Fibroblast of peridontal ligament (primary cell): Measurements from ENCODE around the gene PAX7.
"Not testable (repeated sequence)": the region's sequence is repeated elsewhere in the genome, so short reads cannot be mapped to it uniquely, and the experiment has no call there.

ENCODE experiments used
- DNase-seq: peaks from one replicate; pipeline ENCODE4 v3.0.0-alpha.2; 2010; ENCODE audit errors: extremely low read depth

Gene PAX7

DNA sequence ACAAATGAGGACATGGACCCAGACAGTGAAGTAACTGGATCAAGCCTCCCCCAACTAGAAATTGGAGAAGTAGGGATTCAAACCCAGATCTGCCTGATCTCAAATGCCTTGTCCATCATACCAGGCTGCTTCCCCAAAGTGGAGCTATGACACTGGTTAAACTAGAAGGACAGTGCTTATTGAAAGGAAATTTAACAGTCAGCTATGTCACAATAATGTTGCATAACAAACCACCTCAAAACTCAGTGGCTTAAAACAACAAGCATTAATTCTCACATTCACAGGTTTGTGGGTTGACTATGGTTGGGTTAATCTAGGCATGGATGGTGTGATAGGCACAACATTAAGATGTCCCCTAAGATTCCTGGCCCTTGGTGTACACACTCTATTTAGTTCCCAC, 121.8 kb downstream of the PAX7 start:
- DNase-seq = no peak

- no peak for DNase-seq
Measured at GRCh38 chr1:18760156-18760555, 129.5 kb downstream of the PAX7 start.

- DNase-seq = no peak
Measured at GRCh38 chr1:18761948-18762840, 131.5 kb downstream of the PAX7 start.

GRCh38 chr1:18764362-18764761, 133.7 kb downstream of the PAX7 start:
- no peak for DNase-seq

DNA sequence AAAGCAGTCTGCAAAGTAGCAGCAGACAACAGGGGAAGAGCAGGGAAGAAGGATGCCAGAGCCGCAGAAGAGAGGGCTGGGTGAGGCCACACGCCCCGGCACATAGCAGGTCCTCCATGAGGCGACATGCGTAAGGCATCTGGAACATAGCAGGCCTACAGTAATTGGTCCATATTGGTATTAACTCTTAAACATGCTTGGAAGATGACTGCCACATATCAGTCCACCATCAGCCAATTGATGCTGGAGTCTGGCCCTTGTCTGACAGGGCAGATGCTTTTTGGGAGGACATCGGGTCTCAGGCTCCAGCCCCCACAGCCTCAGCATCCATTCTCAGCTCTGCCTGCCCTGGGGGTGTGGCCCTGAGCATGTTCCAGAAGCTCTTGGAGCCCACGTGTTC, 135.1 kb downstream of the PAX7 start:
- no peak for DNase-seq

DNA sequence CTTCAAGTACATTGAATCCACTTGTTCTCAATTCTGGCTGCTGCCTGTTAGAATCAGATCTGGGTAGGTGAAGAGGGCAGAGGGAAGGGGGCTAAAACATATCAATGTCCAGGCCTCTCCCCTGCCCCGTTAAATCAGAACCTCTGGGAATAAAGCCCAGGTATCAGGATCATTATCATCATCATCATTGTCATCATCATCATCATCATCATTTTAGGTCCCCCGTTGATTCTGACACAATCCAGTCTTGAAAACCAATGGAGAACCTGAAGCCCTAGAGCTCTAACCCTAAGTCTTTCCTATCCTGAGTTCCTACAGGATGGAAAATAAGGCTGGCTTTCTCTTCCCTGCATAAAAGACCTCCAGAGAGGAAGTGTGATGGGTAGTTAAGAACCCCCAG, 135.7 kb downstream of the PAX7 start:
- no peak for DNase-seq

DNA sequence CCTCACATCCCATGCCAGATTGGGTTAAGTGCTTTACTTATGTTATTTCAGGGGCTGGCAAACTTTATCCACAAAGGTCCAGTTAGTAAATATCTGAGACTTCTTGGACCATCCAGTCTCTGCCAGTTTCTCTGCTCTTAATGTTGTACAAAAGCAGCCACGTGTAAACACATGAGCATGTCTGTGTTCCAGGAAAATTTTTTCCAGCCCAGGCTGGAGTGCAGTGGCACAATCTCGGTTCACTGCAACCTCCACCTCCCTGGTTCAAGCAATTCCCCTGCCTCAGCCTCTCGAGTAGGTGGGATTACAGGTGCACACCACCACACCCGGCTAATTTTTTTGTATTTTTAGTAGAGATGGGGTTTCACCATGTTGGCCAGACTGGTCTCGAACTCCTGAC, 136.9 kb downstream of the PAX7 start:
- not testable (repeated sequence) for DNase-seq

DNA sequence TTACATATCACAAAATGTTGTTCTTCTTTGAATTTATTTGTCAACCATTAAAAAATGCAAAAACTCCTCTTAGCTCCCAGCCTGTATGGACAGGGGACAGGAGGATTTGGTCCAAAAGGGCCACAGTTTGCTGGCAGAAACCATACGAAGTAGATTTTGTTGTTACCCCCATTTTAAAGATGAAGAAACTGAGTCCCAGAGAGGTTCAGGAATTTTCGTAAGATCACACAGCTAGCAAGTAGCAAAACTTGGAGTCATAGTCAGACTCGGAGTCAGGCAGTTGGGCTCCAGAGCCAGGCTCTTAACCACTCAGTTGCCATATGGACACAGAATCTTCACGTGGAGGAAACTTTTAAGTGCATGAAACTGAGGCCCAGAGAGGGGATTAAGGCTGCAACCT, 137.4 kb downstream of the PAX7 start:
- DNase-seq = no peak

DNA sequence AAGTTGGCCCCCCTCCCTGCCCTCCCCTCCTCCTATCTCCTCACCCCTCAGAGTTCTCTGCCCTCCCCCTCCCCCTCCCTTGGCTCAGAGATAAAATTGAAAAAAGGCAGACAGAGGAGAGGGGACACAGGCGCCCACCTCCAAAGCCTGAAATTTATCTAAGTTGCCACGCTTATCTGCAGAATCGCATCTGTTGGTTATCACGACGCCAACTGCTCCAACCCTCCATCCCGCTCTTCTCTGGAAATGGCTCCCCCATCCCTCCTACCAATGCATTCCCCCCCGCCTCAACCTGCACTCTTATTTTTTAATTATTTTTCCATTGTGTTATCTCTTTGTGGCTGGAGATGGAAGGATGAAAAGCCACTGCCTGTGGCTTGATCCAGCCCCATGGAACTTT, 138.5 kb downstream of the PAX7 start:
- no peak for DNase-seq

- no peak for DNase-seq
Measured at GRCh38 chr1:18770799-18771198, 140.2 kb downstream of the PAX7 start.

- no peak for DNase-seq
Measured at GRCh38 chr1:18773753-18774152, 143.1 kb downstream of the PAX7 start.

DNA sequence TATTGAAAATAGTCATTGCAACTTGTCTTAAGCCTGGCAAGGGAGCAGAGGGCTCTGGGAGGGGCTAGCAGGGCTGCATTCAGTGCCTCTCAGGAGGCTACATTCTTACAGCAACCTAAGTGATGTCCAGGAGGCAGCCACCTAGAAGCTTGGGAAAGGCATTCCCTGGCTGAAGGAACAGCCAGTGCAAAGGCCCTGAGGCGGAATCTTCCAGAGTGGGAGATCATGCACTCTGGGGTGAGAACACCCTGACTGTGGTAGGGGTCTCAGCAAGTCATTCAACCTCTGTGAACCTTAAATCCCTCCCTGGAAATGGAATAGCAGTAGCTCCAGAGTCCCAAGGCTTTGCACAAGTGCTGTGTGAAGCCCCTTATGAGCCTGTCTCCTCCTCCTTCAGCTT, 144.7 kb downstream of the PAX7 start:
- DNase-seq = no peak

DNA sequence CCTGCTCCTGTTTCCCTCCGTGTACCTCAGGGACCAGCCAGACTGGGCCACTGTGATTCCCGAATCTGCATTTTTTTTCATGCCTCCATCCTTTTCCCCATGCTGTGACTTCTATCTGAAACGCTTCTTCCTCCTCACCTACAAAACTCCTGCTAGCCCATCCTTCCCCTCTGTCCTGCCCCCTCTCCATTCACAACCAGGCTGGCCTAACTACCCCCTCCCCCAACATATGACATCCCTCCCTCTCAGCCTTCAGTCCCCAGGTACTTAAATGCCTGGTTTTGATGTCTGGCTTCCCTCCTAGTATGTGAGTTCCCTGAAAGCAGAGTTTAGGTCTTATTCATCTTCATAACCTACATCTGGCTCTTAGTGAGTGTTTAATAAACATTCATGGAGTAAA, 146.1 kb downstream of the PAX7 start:
- no peak for DNase-seq

DNA sequence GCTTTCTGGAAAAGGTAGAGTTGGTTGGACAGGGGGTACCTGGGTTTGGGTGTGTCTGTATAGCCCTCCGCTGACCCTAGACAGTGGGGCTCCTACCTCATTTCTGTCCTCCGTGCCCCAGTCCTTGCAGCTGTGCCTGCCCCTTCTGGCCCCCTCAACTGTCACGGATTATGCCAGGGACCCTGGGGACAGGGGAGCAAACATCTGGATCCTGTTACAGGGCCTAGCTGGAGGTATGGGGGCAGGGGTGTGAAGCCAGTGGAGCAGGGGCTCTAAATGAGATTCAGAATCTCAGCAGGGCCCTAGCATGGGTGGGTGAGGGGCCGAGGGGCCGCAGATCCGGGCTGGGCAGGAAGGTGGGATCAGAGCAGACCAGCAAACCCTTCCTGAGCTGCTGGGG, 147.8 kb downstream of the PAX7 start:
- no peak for DNase-seq

DNA sequence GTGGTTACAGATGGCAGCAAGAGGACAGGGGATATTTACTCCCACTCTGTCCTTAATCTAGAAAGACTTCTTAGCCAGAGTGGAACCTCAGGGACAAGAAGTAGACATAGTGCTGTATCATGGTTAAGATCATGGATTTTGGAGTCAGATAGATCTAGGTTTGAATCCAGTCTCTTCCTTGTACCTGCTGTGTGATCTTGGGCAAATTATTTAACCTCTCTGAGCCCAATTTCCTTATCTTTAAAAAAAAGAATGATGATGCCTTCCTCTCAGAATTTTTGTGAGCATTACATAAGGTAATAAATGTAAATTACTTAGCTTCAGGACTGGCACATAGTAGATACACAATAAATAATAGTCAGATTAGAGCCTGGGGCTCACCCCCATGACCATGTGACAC, 150.4 kb downstream of the PAX7 start:
- no peak for DNase-seq

DNA sequence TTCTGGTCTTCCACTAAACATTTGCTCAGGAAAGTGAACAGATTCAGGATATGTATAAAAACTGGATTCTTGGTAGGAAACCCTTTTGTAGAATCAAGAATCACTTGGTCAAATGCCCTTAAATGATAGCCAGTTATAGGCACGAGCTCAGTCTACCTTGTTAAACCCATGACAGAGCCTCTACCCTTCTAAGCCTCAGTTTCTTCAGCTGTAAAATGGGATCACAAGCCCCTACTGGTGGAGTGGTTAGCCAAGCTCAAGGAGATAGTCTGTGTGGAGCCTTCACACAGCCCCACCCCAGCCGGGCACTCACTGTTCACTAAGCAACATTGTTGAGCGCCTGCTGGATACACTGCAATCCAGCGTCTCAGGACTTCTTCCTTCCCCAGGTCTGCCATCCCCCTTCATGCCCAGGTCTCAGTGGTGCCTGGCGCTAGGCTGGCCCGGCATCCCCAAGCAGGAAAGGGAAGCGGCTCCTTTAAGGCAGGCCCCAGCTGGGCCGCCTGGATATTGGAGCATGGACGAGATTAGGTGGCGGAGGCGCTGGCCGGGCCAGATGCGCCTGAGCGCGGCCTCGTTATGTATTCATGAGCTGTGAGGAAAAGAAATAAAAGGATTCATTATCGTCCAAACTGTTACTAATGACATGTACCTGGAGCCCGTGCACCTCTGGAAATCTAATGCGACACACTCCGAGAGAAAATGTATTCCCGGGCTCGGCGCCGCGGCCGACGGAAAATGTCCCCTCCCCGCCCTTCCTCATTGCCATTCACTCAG, 153.2 kb downstream of the PAX7 start:
- DNase-seq = no peak

- DNase-seq = no peak
Measured at GRCh38 chr1:18784482-18784831, 153.8 kb downstream of the PAX7 start.

DNA sequence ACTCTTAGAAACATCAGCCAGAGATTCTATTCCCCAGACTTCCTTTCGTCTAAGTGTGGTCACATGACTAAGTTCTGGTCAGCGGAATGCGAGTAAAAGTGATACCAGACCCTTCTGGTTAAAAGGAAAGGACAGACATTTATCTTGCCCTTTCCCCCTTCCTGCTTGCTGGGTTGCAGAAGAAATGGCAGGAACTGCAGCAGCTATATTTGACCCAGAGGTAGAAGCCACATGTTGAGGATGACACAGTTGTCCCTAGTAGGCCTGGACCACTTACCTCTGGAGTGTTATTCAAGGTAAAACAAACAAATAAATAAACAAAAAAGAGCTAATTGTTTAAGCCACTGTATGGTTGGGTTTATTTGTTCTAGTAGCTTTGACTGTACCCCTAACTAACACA, 155.5 kb downstream of the PAX7 start:
- DNase-seq = no peak

DNA sequence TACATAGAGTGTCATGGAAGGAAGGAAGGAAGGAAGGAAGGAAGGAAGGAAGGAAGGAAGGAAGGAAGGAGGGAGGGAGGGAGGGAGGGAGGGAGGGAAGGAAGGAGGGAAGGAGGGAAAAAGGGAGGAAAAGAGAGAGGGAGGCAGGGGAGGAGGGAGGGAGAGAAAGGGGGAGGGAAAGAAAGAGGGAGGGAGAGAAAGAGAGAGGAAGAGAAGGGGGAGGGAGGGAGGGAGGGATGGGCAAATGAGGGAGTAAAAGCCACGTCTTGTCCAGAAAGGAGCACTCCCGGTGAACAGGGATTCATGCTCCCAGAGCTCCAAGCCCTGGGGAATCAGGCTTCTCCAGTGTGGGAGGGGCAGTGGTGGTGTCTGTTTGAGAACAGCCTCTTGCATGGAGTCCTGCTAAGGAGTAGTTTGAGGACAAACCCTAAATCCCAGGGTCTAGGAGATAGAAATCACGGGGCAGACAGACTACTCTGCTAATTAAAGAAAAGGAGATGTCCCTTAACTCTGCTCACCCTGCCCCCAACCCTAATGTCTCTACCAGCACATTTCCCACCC, 157.3 kb downstream of the PAX7 start:
- DNase-seq = no peak

DNA sequence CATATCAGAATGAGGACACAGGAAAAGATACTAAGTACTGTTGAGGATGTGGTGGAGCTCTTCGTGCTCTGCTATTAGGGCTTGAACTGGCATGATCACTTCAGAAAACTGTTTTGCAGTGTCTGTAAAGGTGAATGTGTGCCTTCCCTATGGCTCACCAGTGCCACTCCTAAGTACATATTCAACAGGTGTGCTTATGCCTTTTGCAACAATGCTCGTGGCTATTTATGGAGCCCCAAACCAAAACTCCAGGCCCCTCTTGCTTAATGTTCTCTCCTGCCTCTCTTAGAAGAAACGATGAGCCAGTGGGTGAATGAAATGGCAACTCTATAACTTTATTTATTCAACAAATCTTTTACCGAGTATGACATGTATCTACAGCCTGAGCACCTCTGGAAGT, 158.6 kb downstream of the PAX7 start:
- DNase-seq = no peak

- no peak for DNase-seq
Measured at GRCh38 chr1:18792747-18793146, 162.1 kb downstream of the PAX7 start.

DNA sequence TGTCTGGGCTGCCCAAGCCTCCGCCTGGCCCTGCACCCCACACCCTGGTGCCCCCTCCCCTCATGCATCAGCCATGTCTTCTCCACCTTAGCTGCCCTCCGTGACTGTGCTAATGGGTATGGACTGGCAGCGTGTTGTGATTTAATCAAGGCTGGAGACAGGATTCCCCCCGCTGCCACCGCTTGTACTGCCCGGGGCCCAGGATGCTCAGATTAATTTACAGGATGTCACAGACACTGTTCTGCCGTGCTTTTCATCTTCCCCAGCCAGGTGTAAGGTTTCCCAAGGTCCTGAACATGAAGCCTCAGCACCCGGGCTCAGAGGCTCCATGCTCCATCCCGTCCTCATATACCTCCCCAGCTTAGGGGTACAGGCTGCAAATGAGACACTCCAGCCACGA, 162.5 kb downstream of the PAX7 start:
- no peak for DNase-seq

GRCh38 chr1:18794051-18794450, 163.4 kb downstream of the PAX7 start:
- no peak for DNase-seq
